RWPE2 (cell line): ENCODE results near the gene HOXC9.
A peak's percentile ranks its signal among the peaks of the same experiment; 100 is the strongest.

ENCODE experiments used
- ATAC-seq: fragments of 200-7000 bp; cut with Tn5 transposase; 3 replicates; pipeline ENCODE4 v1.9.1; 2021; ENCODE audit warnings: low read depth
- DNase-seq: peaks from one replicate; pipeline ENCODE4 v3.0.0-alpha.2; 2020; ENCODE audit warnings: low spot score
- H3K27ac ChIP-seq: fragments of 450-650 bp; 2 replicates; pipeline ENCODE4 v1.5.1; 2017; ENCODE audit warnings: mild to moderate bottlenecking; ENCODE audit not compliant: poor library complexity, severe bottlenecking
- H3K27me3 ChIP-seq: fragments of 250-450 bp; sonication (Bioruptor Pico); 2 replicates; pipeline ENCODE4 v1.5.1; 2021; ENCODE audit warnings: mild to moderate bottlenecking, moderate library complexity; ENCODE audit not compliant: insufficient read depth, poor library complexity, severe bottlenecking
- H3K36me3 ChIP-seq: fragments of 250-450 bp; sonication (Bioruptor Pico); 2 replicates; pipeline ENCODE4 v1.5.1; 2020; ENCODE audit warnings: low read depth, mild to moderate bottlenecking, moderate library complexity
- H3K4me1 ChIP-seq: fragments of 250-450 bp; sonication (Bioruptor Pico); 2 replicates; pipeline ENCODE4 v1.5.1; 2021; ENCODE audit warnings: mild to moderate bottlenecking, moderate library complexity; ENCODE audit not compliant: insufficient read depth, poor library complexity, severe bottlenecking
- H3K4me3 ChIP-seq: fragments of 250-450 bp; sonication (Bioruptor Pico); 2 replicates; pipeline ENCODE4 v1.5.1; 2021; ENCODE audit warnings: mild to moderate bottlenecking, moderate library complexity; ENCODE audit not compliant: severe bottlenecking
- H3K9me3 ChIP-seq: fragments of 250-450 bp; sonication (Bioruptor Pico); 2 replicates; pipeline ENCODE4 v1.5.1; 2021; ENCODE audit warnings: mild to moderate bottlenecking, moderate library complexity; ENCODE audit not compliant: severe bottlenecking
- CTCF ChIP-seq: fragments of 450-650 bp; IDR thresholded peaks from one replicate; pipeline ENCODE4 v1.5.1; 2017; ENCODE audit warnings: mild to moderate bottlenecking, moderate library complexity; ENCODE audit not compliant: poor library complexity, severe bottlenecking

HOXC9 gene

GRCh38 chr12:53978477-53979356 lies 21.2 kb upstream of the HOXC9 start:
- H3K9me3 ChIP-seq: no peaks in the 10 kb centered on the region
- no peak for DNase-seq
- ATAC-seq: peak; percentile 32; the same call in 1 of the 3 replicates
- TF ChIP-seq CTCF: no peak
- H3K4me3 ChIP-seq: no peak overlapping the region
- peaks cover 89% of the 10 kb centered on the region for H3K27me3 ChIP-seq
- no peak overlapping the region for H3K27ac ChIP-seq
- no peaks in the 10 kb centered on the region for H3K36me3 ChIP-seq
- peaks cover 6% of the 10 kb centered on the region for H3K4me1 ChIP-seq

GRCh38 chr12:53980104-53980801 lies 19.7 kb upstream of the HOXC9 start:
- no peak for TF ChIP-seq CTCF
- no peaks in the 10 kb centered on the region for H3K9me3 ChIP-seq
- H3K4me3 ChIP-seq: no peak overlapping the region
- H3K36me3 ChIP-seq: no peaks in the 10 kb centered on the region
- peaks cover 84% of the 10 kb centered on the region for H3K27me3 ChIP-seq
- DNase-seq: no peak
- peaks cover 6% of the 10 kb centered on the region for H3K4me1 ChIP-seq
- no peak overlapping the region for H3K27ac ChIP-seq
- ATAC-seq: no peak

GRCh38 chr12:53980802-53981496 lies 19.0 kb upstream of the HOXC9 start:
- TF ChIP-seq CTCF: no peak
- no peaks in the 10 kb centered on the region for H3K36me3 ChIP-seq
- DNase-seq: no peak
- H3K9me3 ChIP-seq: no peaks in the 10 kb centered on the region
- H3K27me3 ChIP-seq: peaks cover 87% of the 10 kb centered on the region
- H3K4me3 ChIP-seq: no peak overlapping the region
- ATAC-seq: no peak
- peaks cover 6% of the 10 kb centered on the region for H3K4me1 ChIP-seq
- no peak overlapping the region for H3K27ac ChIP-seq

GRCh38 chr12:53981634-53982565 lies 18.1 kb upstream of the HOXC9 start:
- Histone ChIP-seq H3K9me3 (no peaks in the 10 kb centered on the region), H3K27ac (no peak overlapping the region), H3K4me1 (peaks cover 6% of the 10 kb centered on the region), H3K27me3 (peaks cover 90% of the 10 kb centered on the region), H3K4me3 (no peak overlapping the region), H3K36me3 (no peaks in the 10 kb centered on the region)
- no peak for DNase-seq
- ATAC-seq: no peak
- no peak for TF ChIP-seq CTCF
